Endodermal cell (in vitro differentiated cells): ENCODE data around the gene IQGAP2. TPM values are rescaled to one million over a fixed set of nuclear protein-coding genes. Genes with fewer than 3 reads are reported as not detected.

ENCODE experiments used
- DNase-seq: peaks from one replicate; pipeline ENCODE4 v3.0.0-alpha.2; 2017
- H3K27ac ChIP-seq: 2 replicates; pipeline ENCODE4 v1.5.1; 2013; ENCODE audit warnings: mild to moderate bottlenecking, low read depth, low read length, moderate library complexity
- H3K27me3 ChIP-seq: 2 replicates; pipeline ENCODE4 v1.6.1; 2013; ENCODE audit warnings: mild to moderate bottlenecking, low read length, moderate library complexity; ENCODE audit not compliant: insufficient read depth, control insufficient read depth, poor library complexity, severe bottlenecking
- H3K36me3 ChIP-seq: 2 replicates; pipeline ENCODE4 v1.7.0; 2013; ENCODE audit warnings: mild to moderate bottlenecking, low read length, moderate library complexity; ENCODE audit not compliant: control insufficient read depth, insufficient read depth
- H3K4me1 ChIP-seq: one replicate; pipeline ENCODE4 v1.7.0; 2013; ENCODE audit warnings: low read length; ENCODE audit not compliant: control insufficient read depth, insufficient read depth
- H3K4me3 ChIP-seq: 2 replicates; pipeline ENCODE4 v1.5.1; 2013; ENCODE audit warnings: mild to moderate bottlenecking, low read length, moderate library complexity
- H3K9ac ChIP-seq: 2 replicates; pipeline ENCODE4 v1.6.1; 2013; ENCODE audit warnings: mild to moderate bottlenecking, low read length, moderate library complexity; ENCODE audit not compliant: poor library complexity, severe bottlenecking; ENCODE audit errors: extremely low read depth
- H3K9me3 ChIP-seq: 2 replicates; pipeline ENCODE4 v1.6.1; 2013; ENCODE audit warnings: mild to moderate bottlenecking, low read length, moderate library complexity; ENCODE audit not compliant: control insufficient read depth
- H3K27ac Mint-ChIP-seq: 2 replicates; pipeline ENCODE4 v1.8.0; 2020; ENCODE audit warnings: mixed read lengths
- H3K27me3 Mint-ChIP-seq: 2 replicates; pipeline ENCODE4 v1.8.0; 2021; ENCODE audit warnings: mild to moderate bottlenecking, mixed read lengths; ENCODE audit not compliant: insufficient read depth
- H3K36me3 Mint-ChIP-seq: 2 replicates; pipeline ENCODE4 v1.8.0; 2020; ENCODE audit warnings: low read depth, mixed read lengths
- H3K4me1 Mint-ChIP-seq: 2 replicates; pipeline ENCODE4 v1.8.0; 2020; ENCODE audit warnings: mixed read lengths
- H3K4me3 Mint-ChIP-seq: 2 replicates; pipeline ENCODE4 v1.8.0; 2020; ENCODE audit warnings: mild to moderate bottlenecking, moderate library complexity, mixed read lengths
- H3K9me3 Mint-ChIP-seq: 2 replicates; pipeline ENCODE4 v1.8.0; 2020; ENCODE audit warnings: mild to moderate bottlenecking, mixed read lengths
- CTCF ChIP-seq: fragments of 200-600 bp; sonication (generic); conservative IDR thresholded peaks from 2 replicates; pipeline ENCODE4 v1.5.0; 2021; ENCODE audit warnings: antibody characterized with exemption, mild to moderate bottlenecking
- whole genome bisulfite sequencing, 2 experiments: methylation state at CpG; one replicate each; pipeline versions ENCODE4 v1.1.5 to v1.1.7; 2013; ENCODE audit warnings: missing lambda C conversion rate in 2 of 2, mixed read lengths in 1 of 2; ENCODE audit not compliant: insufficient coverage in 1 of 2, insufficient read length in 1 of 2; 5-methylcytosine and 5-hydroxymethylcytosine counted together
- total RNA-seq, 2 donors: library from RNA; stranded (reverse); fragmentation: NEBNext Ultra II Directional in 1 of 2; extraction: Animal tissue kit (Norgen Biotek cat#: 25700) in 1 of 2; gene quantifications; 2 replicates in 1 of 2; 3 replicates in 1 of 2; pipeline ENCODE4 v1.2.1, GENCODE V29; 2021

The IQGAP2 gene
- total RNA-seq, 2 donors from 2014 or later = 8.3 to 19.4 TPM

- Mint-ChIP-seq H3K4me3 (no peak overlapping the region), H3K27ac (no peak overlapping the region), H3K27me3 (peaks cover 14% of the 10 kb centered on the region), H3K9me3 (no peaks in the 10 kb centered on the region), H3K4me1 (peaks cover 12% of the 10 kb centered on the region), H3K36me3 (no peaks in the 10 kb centered on the region)
- no peak overlapping the region for H3K4me3 ChIP-seq
- WGBS, 2 experiments = 88 to 91% methylated on average over 5 to 7 of the region's 7 CpGs
- H3K27ac ChIP-seq = no peak overlapping the region
- peaks cover 5% of the 10 kb centered on the region for H3K4me1 ChIP-seq
- TF ChIP-seq CTCF = no peak
- DNase-seq = no peak
- H3K27me3 ChIP-seq = peaks cover 20% of the 10 kb centered on the region
- H3K9me3 ChIP-seq = no peaks in the 10 kb centered on the region
- H3K36me3 ChIP-seq = no peaks in the 10 kb centered on the region
- no peak overlapping the region for H3K9ac ChIP-seq
Observed at GRCh38 chr5:76462097-76462667, 59.1 kb downstream of the IQGAP2 start.

GRCh38 chr5:76467216-76467615 lies 64.1 kb downstream of the IQGAP2 start:
- peaks cover 3% of the 10 kb centered on the region for H3K36me3 Mint-ChIP-seq
- DNase-seq = no peak
- H3K27me3 Mint-ChIP-seq = peaks cover 10% of the 10 kb centered on the region
- H3K4me3 ChIP-seq = no peak overlapping the region
- no peaks in the 10 kb centered on the region for H3K36me3 ChIP-seq
- H3K4me1 Mint-ChIP-seq = no peaks in the 10 kb centered on the region
- no peak overlapping the region for H3K9ac ChIP-seq
- no peaks in the 10 kb centered on the region for H3K4me1 ChIP-seq
- 100% methylated on average over 1 of the region's 1 CpG; no CpG with 5 or more reads in 1 of the 2 experiments for WGBS, 2 experiments
- H3K9me3 ChIP-seq = peaks cover 8% of the 10 kb centered on the region
- H3K27ac Mint-ChIP-seq = no peak overlapping the region
- H3K9me3 Mint-ChIP-seq = peaks cover 9% of the 10 kb centered on the region
- peaks cover 48% of the 10 kb centered on the region for H3K27me3 ChIP-seq
- no peak for TF ChIP-seq CTCF
- no peak overlapping the region for H3K4me3 Mint-ChIP-seq
- H3K27ac ChIP-seq = no peak overlapping the region

GRCh38 chr5:76468635-76469425 lies 65.7 kb downstream of the IQGAP2 start:
- H3K9me3 ChIP-seq = peaks cover 15% of the 10 kb centered on the region
- H3K27me3 ChIP-seq = peaks cover 58% of the 10 kb centered on the region
- no peaks in the 10 kb centered on the region for H3K4me1 Mint-ChIP-seq
- H3K36me3 Mint-ChIP-seq = peaks cover 3% of the 10 kb centered on the region
- no peak for TF ChIP-seq CTCF
- no peak overlapping the region for H3K27ac ChIP-seq
- H3K4me1 ChIP-seq = no peaks in the 10 kb centered on the region
- 92 to 96% methylated on average over 11 to 12 of the region's 12 CpGs for WGBS, 2 experiments
- H3K9me3 Mint-ChIP-seq = peaks cover 13% of the 10 kb centered on the region
- no peak overlapping the region for H3K27ac Mint-ChIP-seq
- H3K36me3 ChIP-seq = no peaks in the 10 kb centered on the region
- no peak for DNase-seq
- no peak overlapping the region for H3K4me3 Mint-ChIP-seq
- H3K27me3 Mint-ChIP-seq = peaks cover 18% of the 10 kb centered on the region
- H3K9ac ChIP-seq = no peak overlapping the region
- H3K4me3 ChIP-seq = no peak overlapping the region
